Hematopoietic multipotent progenitor cell treated with erythropoietin and hydrocortisone succinate and interleukin-3 and kit ligand, for 8 days (in vitro differentiated cells): Measurements from ENCODE around the gene TP53TG5.
"Not testable (repeated sequence)": the region's sequence is repeated elsewhere in the genome, so short reads cannot be mapped to it uniquely, and the experiment has no call there.

Experiments used
- DNase-seq: peaks from one replicate; pipeline ENCODE4 v3.0.0-alpha.2; 2015

The TP53TG5 gene

GRCh38 chr20:45363611-45364492 lies 14.3 kb downstream of the TP53TG5 start:
- no peak for DNase-seq

- peak; percentile 99 for DNase-seq
Observed at GRCh38 chr20:45362804-45363610, 15.1 kb downstream of the TP53TG5 start, which contains the start of gene SYS1. Gene SYS1 (plus strand): TSS chr20:45363156. CDS start chr20:45363532, 376 bp downstream.

GRCh38 chr20:45361793-45362192 lies 16.3 kb downstream of the TP53TG5 start:
- no peak for DNase-seq

GRCh38 chr20:45359406-45360148 lies 18.5 kb downstream of the TP53TG5 start:
- DNase-seq = no peak

GRCh38 chr20:45359069-45359405 lies 19.1 kb downstream of the TP53TG5 start:
- DNase-seq = no peak

- DNase-seq = no peak
Observed at GRCh38 chr20:45358282-45359068, 19.6 kb downstream of the TP53TG5 start.

- DNase-seq = no peak
Observed at GRCh38 chr20:45355209-45356084, 22.7 kb downstream of the TP53TG5 start.

GRCh38 chr20:45354423-45355208 lies 23.5 kb downstream of the TP53TG5 start:
- no peak for DNase-seq

GRCh38 chr20:45353746-45354145 lies 24.4 kb downstream of the TP53TG5 start:
- DNase-seq = no peak

GRCh38 chr20:45352729-45353128 lies 25.4 kb downstream of the TP53TG5 start:
- no peak for DNase-seq

GRCh38 chr20:45350795-45351194 lies 27.3 kb downstream of the TP53TG5 start:
- DNase-seq = not testable (repeated sequence)

- DNase-seq = no peak
Observed at GRCh38 chr20:45350217-45350616, 27.9 kb downstream of the TP53TG5 start.

- peak; percentile 48 for DNase-seq
Observed at GRCh38 chr20:45347936-45348778, 30.0 kb downstream of the TP53TG5 start, which contains the start of gene SDC4. Gene SDC4 (minus strand): TSS chr20:45348424. CDS start chr20:45348384, 40 bp downstream.

GRCh38 chr20:45347297-45347935 lies 30.7 kb downstream of the TP53TG5 start:
- DNase-seq = no peak

- no peak for DNase-seq
Observed at GRCh38 chr20:45346851-45347250, 31.3 kb downstream of the TP53TG5 start.

GRCh38 chr20:45346291-45346718 lies 31.8 kb downstream of the TP53TG5 start:
- no peak for DNase-seq

- DNase-seq = no peak
Observed at GRCh38 chr20:45345104-45345936, 32.8 kb downstream of the TP53TG5 start.
